GM18873 (cell line): ENCODE data around the gene SIGLEC1.

Experiments
- ATAC-seq: cut with Tn5 transposase; IDR thresholded peaks from one replicate; pipeline ENCODE4 v1.9.1; 2021; ENCODE audit warnings: mild to moderate bottlenecking, moderate library complexity, moderate number of reproducible peaks; ENCODE audit not compliant: unreplicated experiment, low FRiP score

Gene SIGLEC1

GRCh38 chr20:3729378-3729777, 17.0 kb upstream of the SIGLEC1 start:
- ATAC-seq = no peak

- no peak for ATAC-seq
Measured at GRCh38 chr20:3728876-3729275, 16.5 kb upstream of the SIGLEC1 start.

GRCh38 chr20:3728354-3728753, 16.0 kb upstream of the SIGLEC1 start:
- ATAC-seq = no peak

- no peak for ATAC-seq
Measured at GRCh38 chr20:3727401-3728021, 15.1 kb upstream of the SIGLEC1 start.

- no peak for ATAC-seq
Measured at GRCh38 chr20:3724356-3724755, 12.0 kb upstream of the SIGLEC1 start.

- no peak for ATAC-seq
Measured at GRCh38 chr20:3723284-3723683, 10.9 kb upstream of the SIGLEC1 start.

GRCh38 chr20:3721912-3722311, 9.5 kb upstream of the SIGLEC1 start:
- ATAC-seq = no peak

GRCh38 chr20:3720626-3721025, 8.2 kb upstream of the SIGLEC1 start:
- no peak for ATAC-seq

- ATAC-seq = no peak
Measured at GRCh38 chr20:3720068-3720467, 7.7 kb upstream of the SIGLEC1 start.

- ATAC-seq = no peak
Measured at GRCh38 chr20:3719046-3719445, 6.6 kb upstream of the SIGLEC1 start.

GRCh38 chr20:3716195-3716834, 3.9 kb upstream of the SIGLEC1 start:
- ATAC-seq = no peak

- ATAC-seq = no peak
Measured at GRCh38 chr20:3714092-3714491, 1.7 kb upstream of the SIGLEC1 start.

- no peak for ATAC-seq
Measured at GRCh38 chr20:3711484-3711941, 887 bp downstream of the SIGLEC1 start.

GRCh38 chr20:3710703-3711483, 1.5 kb downstream of the SIGLEC1 start:
- no peak for ATAC-seq

- no peak for ATAC-seq
Measured at GRCh38 chr20:3710011-3710466, 2.4 kb downstream of the SIGLEC1 start.

- no peak for ATAC-seq
Measured at GRCh38 chr20:3707508-3707899, 4.9 kb downstream of the SIGLEC1 start.

GRCh38 chr20:3706774-3707507, 5.5 kb downstream of the SIGLEC1 start:
- no peak for ATAC-seq

- no peak for ATAC-seq
Measured at GRCh38 chr20:3705970-3706739, 6.2 kb downstream of the SIGLEC1 start.

- no peak for ATAC-seq
Measured at GRCh38 chr20:3705491-3705969, 6.9 kb downstream of the SIGLEC1 start.

- no peak for ATAC-seq
Measured at GRCh38 chr20:3704087-3704486, 8.3 kb downstream of the SIGLEC1 start.
